GM21360 (cell line): ENCODE results near the gene AATF.

ENCODE experiments used
- ATAC-seq: cut with Tn5 transposase; IDR thresholded peaks from one replicate; pipeline ENCODE4 v1.9.1; 2021; ENCODE audit warnings: mild to moderate bottlenecking, moderate library complexity; ENCODE audit not compliant: unreplicated experiment

AATF gene

DNA sequence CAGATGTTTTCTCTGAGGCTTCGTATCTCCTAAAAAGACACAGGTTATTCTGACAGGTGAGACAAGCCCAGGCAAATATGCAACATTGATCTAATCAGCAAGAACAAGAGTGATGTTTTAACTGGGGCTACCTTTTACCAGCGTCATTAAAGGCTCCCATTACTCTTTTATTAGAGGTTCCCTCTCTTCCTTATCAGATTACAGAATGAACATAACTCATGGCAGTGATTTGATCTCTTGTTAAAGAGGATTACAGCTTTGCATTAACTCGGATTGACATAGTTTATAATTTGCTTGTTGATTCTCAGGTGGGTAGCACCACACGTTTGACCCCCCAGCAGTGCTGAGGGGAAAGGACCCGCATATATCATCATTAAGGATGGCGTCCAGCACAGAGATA, 90.5 kb downstream of the AATF start:
- ATAC-seq = no peak

DNA sequence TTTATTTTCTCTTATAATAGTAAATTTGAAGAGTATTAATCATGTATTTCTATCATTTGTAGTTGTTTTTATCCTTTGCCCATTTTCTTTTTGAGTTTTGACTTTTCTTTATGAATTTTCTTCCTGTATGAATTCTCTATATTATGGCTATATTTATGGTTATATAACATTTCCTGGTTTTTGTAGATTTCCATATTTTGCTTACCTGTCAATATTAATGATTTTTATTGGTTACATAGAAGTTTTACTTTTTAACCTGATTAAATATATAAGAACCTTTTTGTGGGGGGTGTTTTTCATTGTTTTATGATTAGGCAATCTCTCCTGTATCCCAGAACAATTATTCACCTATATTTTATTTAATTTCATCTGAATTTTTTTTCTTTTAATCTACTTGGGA, 93.2 kb downstream of the AATF start:
- ATAC-seq = no peak

DNA sequence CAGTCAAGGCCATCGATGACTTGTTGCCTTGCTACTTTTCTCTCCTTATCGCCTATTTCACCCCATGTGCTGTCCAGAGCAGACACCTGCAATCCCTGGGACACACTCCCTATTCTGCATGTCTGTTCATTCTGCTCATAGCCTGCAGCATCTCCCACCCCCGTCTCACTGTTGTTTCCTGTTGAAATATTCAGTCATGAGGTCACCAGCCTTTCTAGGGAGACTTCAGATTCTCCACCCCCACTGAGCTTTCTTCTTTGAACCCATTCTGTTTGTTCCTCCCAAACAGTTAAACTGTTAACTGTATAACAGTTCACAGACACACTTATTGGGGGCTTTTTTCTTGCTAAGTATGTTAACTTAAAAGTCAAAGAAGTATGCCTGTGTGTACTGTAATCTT, 94.4 kb downstream of the AATF start:
- no peak for ATAC-seq

DNA sequence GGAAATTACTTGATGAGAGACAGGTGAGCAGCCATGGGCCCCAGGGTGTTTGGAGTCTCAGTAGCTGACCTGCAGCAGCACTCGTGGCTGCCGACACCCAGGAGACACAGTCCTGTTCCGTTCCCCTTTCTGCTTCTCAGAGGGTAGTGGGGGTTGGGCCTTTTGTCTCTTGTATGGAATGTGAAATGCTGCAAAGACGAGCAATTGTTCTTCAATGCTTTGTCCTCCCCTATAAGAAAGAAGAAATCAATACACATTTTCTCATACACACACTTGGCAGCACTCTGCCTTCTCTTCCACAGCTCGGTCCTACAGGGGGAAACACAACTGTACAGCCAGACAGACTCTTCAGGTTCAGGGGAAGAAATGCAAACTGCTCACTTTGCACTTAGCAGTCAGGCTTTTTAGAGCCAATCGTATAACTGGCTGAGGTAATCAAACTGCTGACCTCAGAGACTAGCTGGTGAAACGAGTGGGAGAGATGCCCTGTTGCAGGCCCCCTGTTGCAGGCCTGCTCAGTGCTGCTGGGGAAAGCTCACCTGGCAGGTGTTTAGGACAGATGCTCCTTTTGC, 96.7 kb downstream of the AATF start:
- ATAC-seq = no peak

DNA sequence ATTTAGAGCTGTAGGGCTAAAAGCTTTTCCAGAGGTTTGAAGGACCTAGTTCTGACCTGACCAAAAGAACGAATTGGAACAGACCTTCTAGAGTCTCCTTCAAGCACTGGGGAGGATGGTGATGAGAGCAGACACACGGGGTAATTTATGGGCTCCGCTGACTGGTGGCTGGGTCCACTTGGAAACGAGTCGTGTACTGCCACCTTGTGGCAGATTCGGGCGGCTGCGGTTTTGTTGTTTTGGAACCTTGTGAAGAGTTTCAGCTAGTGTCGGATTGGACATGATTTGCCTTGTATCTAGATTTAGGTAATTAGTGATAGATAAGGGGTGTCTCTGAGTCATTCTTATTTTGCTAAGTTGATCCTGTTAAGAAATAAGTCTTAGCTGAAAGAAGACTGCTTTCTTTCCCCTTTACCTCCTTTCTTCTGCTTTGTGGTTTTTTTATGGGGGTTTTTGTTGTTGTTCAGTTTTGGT, 98.9 kb downstream of the AATF start:
- ATAC-seq = no peak

DNA sequence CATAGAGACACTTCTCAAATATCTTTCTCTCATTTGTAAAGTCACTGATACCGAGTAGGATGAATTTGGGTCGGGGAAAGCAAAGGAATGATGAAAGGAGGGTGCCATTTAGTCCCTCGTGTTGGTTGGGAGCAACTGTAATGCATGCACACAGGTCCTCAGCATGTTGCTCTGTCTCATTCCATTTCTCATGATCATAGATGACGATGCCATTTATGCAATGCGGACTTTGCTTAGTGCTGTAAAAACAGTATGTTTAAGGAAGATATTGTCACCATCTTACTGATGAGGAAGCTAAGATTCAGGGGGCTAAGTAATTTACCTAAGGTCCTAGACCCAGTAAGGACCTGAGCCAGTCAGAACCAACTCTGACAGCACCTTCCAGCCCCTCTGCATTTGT, 100.1 kb downstream of the AATF start:
- ATAC-seq = no peak

DNA sequence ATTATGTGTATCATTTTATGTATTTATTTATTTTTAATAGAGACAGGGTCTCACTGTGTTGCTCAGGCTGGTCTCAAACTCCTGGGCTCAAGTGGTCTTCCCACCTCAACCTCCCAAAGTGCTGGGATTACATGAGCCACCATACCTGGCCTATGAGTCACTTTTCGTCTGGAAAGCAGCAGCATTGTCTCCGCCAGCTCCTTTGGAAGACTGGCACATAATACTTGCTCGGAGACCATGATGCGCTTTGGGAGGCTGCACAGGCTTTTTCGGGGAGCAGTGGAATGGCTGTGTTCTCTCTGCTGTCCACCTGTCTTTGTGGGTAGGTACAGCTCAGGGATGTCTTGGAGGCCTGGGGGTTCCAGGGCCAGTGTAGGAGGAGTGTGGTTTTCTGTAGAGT, 102.2 kb downstream of the AATF start:
- no peak for ATAC-seq

DNA sequence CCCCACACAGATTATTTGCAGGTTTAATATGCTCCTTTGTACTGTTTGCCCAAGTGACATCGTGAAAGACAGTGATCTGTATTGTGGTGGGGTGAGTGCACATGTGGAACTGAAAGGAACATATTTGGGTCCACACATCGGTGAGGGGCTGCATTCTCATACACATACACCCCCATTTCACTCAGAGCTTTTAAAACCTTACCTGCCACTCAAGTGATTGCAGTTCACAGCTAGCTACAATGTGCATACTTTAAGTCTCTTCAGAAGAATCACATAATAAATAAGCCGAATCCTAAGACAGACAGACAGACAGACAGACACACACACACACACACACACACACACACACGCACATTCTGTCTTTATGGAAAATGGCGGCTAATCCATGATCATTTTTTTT, 102.6 kb downstream of the AATF start:
- ATAC-seq = no peak

DNA sequence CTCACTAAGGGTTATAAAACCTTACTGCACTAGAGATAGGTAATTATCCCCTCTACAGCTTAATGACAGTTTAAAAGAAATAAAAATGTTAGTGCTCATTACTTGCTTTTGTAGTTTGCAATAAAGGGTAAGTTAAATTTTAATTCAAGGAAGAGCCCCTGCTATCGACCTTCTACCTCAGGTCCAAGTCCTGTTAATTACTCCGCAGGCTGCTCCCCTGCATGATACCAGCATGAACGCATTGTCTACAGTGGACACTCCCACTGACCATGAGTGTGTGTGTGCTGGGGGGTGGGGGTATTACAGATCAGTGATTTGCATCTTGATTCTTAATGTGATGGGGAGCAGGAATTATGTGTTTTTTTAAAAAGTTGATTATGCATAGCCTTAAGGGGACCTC, 103.1 kb downstream of the AATF start:
- no peak for ATAC-seq

DNA sequence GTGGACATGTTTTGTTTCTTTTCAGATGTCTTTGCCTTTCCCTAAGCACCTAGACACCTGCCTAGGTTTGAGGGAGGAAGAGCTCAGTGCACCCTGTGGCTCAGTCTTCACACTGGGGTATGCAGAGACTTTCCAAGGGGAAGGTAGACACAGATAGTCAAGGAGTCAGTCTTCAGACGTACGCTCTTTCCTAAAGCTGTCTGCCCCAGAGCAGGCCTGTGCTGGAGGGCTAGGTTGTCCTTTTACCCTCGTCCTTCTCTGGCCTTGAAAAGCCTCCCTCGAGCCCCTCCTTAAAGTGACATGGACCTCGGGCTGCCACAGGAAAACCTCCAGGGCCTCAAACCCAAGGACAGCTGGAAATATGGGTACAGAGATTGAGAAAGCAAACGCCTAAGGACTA, 103.7 kb downstream of the AATF start:
- ATAC-seq = no peak

DNA sequence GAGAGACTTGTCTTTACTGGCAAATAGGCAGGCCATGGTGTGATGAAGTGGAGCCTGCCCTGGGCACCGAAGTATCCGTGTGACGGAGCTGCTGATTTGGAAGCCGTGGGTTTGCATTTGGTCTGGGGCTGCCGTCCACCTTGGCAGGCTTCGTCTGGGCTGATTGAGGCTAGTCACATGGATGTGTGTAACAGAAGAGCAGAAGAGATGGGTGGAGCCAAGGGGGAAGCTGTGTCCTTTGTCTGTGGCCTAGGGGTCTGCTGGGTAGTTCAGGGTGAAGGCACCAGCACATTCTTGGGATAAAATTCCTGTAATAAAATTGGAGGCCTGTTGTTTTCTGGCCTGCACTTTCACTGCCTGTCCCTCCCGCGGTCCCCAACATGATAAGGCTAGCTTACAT, 106.1 kb downstream of the AATF start:
- no peak for ATAC-seq

DNA sequence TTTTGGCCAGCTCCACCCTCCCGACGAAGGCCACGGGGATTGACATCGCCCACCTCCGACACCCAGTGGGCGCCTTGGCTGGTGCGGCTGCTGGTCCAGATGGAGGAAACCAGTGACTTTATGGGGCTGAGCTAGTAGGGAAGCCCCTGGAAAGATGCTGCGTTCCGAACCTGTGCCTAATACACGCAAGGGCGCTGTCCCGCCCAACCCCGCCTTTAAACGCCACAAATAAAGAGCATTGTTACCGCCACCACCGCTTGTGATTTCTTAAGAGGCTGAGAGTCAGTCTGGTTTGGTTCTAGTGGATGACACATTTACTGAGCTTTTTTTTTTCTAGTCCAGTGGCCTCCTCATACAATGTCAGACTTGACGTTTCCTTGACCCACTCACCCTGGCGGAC, 107.9 kb downstream of the AATF start:
- ATAC-seq = no peak

DNA sequence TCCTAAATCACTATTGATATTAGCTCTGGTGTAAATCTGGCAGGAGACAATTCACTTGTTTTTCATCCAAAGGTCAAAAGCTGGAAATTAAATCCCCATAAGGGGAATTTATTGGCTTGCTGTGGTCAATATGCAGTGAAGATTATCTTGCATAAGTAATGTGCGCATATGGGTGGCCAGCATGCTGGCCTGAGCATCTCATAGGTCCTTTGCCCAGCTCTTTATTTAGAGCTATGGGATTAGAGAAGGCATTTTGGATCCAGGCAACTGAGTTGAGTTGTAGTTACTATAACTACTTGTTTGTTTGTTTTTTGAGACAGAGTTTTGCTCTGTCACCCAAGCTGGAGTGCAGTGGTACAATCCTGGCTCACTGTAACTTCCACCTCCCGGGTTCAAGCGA, 110.7 kb downstream of the AATF start:
- no peak for ATAC-seq

DNA sequence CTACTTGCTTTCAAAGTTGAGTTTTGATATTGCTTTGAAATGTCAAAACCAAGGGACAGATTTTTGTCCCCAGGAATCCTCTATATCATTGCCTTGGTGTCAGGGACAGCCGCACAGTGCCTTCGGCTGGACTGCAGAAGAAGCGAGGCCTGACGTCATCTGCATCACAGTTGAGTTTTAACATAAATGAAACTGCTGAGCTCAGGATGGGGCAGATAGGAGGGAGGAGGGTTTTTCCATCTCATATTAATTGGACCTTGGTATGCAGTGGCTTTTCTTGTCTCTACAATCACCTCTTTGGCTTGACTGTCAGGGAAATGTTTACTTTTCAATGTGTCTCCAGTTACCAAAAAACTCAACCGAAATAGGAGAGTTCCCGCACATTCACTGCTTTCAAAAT, 111.3 kb downstream of the AATF start:
- ATAC-seq = no peak

DNA sequence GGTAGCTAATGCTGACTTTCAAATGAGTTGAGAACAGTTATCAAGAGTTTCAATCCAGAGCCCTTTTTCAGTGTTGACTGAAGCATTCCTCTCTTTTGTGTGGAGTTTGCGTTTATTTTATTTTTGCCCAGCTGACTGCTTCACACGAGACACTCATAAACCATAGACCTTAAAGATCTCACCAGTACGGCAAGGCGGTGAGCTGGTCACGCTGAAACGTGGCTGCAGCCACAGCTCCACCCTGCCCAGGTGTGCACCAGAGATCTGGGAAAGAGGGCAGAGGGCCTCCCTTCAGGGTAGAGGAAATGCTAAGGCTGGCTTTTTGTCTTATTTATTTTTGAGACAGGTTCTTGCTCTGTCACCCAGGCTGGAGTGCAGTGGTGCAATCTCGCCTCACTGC, 112.2 kb downstream of the AATF start:
- ATAC-seq = no peak

DNA sequence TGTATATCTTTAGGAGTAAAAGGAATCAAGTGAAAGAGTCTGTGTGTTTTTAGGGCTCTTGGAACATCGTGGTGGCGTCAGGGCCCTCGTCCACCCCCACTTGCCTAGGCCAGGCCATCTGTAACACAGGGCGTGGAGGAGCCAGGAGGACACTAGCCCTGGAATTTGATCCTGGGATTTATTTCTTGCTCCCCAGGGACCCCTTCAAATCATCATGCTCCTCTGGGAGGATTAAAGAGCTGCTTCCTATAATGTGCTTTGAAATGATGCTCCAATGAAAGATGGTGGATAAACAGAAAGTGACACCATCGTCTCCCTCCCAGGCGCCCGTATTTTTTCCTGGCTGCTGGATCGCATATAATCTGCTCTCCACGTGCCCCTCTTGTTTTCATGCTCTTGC, 113.3 kb downstream of the AATF start:
- ATAC-seq = no peak

DNA sequence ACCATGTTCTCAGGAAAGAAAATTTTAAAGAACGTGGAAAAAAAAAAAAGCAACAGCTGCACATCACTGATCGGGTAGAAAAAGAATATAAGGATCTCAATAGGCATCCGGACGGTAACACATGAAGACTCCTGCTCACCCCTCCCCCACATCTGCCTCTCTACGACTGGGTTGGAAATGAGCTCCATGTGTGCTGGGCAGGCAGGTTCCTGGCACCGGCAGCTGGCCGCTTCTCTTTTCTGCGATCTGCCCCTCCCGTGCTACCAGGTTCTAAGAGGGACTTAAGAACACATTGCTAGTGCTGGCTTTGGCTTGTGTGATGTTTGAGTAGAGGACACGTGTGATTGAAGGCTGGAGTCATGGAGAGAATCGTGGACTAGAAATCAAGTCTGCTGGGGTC, 115.5 kb downstream of the AATF start:
- no peak for ATAC-seq

DNA sequence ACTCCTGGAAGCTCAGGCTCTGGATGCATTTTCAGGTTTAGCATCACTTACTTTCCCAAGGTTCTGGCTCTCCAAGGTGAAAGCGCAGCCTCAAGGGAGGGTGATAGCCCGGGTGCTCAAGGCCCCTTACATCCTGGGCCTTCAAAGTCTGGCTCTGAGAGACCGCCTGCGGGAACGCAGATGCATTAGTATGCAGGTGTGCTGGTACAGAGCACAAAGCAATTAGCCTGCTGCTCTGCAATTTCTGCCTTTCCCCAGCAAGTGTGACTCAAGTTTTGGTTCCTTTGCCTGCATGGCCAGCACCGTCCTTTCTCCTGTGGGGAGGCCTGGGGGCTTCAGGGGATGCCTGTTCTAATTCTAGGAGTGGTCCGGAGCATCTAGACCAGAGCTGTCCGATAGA, 116.2 kb downstream of the AATF start:
- no peak for ATAC-seq

DNA sequence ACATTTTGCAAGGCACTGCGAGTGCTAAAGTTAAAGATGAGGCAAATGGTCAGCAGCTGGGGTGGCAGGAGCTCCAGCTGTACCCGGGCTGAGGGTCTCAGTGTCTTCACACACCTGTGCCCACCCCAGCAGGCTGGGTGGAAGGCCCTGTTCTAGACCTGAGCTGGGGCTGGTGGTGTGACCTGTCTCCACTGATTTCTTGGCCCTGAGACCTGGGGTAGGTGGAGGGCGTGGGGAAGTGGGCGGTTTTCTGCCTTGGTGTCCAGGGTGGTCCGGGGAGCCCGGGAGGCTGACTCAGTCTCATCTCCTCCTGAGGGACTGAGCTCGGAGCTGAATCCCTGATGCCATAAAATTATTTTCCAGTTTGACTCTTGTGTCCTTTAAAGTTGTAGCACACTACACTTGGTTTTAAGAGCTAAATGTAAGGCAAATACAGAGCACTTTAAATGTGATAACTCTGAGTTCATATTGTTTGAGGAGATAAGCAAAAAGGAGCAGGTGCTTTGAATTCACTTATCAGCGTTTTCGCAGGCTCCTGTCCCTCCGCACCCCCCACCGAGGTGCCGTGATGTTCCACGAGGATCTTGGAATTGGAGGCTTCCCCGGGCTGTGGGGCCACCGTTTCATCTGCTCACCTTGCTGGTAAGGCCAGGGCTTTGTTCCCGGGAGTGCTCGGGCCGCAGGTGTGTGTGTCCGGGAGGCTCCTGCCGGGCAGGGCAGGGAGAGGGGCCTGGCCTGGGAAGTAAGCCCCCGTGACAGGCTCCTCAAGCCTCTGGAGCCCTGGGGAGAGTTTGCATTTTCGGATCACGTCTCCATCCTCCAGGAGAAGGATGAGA, 117.0 kb downstream of the AATF start:
- ATAC-seq = no peak

DNA sequence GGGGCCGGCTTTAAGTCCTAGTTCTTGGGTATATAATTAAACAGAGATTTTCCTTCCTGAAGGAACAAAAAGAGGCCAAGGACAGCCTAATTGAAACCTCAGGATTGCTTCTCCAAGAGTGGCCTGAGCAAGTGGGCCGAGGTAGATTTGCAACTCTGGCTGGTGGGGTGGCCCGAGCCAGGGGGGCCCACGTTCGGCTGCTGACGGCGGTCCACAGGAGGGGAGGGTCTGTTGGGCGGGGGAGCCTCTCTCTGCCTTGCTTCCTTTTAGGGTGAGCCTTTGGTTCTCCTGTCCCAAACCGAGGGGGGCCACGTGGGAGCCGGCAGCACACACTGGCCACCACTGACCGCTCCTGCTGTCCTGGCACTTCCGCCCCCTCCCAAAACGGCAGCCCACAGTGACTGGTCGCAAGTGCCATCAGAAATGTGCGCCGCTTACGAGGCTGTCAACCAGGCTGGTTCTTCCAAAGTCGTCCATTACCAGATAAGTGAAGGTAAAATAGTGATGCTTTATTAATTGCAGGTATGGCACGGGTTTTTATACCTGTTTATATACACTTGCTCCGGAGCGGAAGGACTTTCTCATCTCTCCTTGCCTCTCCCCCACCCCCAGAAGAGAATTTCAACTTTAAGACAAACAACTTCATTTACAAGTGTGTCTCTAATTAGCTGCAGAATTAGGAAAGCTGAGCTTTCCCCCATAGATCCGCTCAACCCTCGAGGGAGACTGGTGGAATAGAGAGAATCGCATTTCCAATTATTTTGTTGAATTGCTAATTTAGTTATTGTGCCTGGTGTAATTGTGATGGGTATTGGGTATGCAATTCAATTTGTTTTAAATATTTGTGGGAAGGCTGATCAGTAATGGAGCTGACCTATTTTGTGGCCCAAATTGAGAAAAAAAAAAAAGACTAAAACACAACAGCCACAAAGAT, 117.8 kb downstream of the AATF start:
- ATAC-seq = no peak

DNA sequence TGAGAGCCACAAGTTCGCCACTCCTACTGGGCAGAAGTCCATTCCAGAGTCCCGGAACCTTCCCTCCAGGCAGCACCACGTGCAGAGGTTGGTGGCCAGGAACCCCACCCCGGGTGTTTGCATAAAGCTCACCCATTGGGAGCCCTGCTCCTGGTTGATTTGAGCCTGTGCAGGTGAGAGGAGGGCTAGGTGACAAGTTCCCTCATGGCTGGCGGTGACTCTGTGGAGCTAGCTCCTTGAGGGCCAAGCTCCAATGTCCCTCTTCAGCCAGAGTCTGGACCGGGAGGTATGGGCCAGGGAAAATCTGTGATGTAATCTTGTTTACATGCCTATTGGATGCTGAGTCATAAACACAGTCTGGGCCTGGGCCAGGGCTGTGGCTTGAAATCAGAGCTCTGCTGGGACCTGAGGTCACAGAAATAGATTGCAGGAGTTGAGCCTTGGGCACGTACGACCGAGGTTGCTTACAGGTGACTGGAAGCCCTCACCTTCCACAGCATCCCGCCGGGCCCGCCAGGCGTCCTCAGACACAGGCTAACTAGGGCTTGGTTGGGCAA, 118.9 kb downstream of the AATF start:
- no peak for ATAC-seq
